ENCODE data around the gene CISD2.

The CISD2 gene

GRCh38 chr4:102843273-102843672, 25.5 kb upstream of the CISD2 start:
- Histone ChIP-seq H3K27me3 (ENCODE audit: control insufficient read depth in 3 of 3, insufficient read depth in 3 of 3, low read depth in 1 of 3, low read length in 3 of 3) (no peaks in the 10 kb centered on the region), H2BK15ac (ENCODE audit: low read length) (no peak overlapping the region), H3K23ac (ENCODE audit: low read depth, low read length, poor library complexity) (no peak overlapping the region), H2AFZ (ENCODE audit: low read length) (no peak overlapping the region), H3K4me1 (ENCODE audit: control insufficient read depth in 2 of 2, insufficient read depth in 1 of 2, low read depth in 1 of 2, low read length in 2 of 2) (peaks cover 0 to 2% of the 10 kb centered on the region in 2 donors), H4K91ac (ENCODE audit: low read depth, low read length, poor library complexity) (no peak overlapping the region), H3K4me2 (ENCODE audit: insufficient read depth, low read length, poor library complexity, severe bottlenecking) (no peak overlapping the region), H2BK12ac (ENCODE audit: low read length) (no peak overlapping the region), H2BK5ac (ENCODE audit: low read length) (no peak overlapping the region), H3K27ac (replicated peaks; ENCODE audit: low read length) (no peak overlapping the region), H2BK120ac (ENCODE audit: low read depth, low read length) (no peak overlapping the region), H3K9me3 (replicated peaks in 1 of 2; ENCODE audit: control insufficient read depth in 2 of 2, insufficient read depth in 1 of 2, low read depth in 1 of 2, low read length in 2 of 2) (no peaks in the 10 kb centered on the region), H2AK5ac (ENCODE audit: low read depth, low read length) (no peak overlapping the region), H3K18ac (ENCODE audit: low read length) (no peak overlapping the region), H3K4me3 (ENCODE audit: low read length in 2 of 2) (no peak overlapping the region), H3K79me1 (ENCODE audit: low read depth, low read length) (peaks cover 1% of the 10 kb centered on the region), H3K14ac (ENCODE audit: low read length) (no peak overlapping the region), H4K8ac (ENCODE audit: low read depth, low read length) (no peak overlapping the region), H3K4ac (ENCODE audit: low read length) (no peak overlapping the region), H3K9ac (ENCODE audit: low read depth, low read length, poor library complexity) (no peak overlapping the region), H3K36me3 (replicated peaks in 1 of 2; ENCODE audit: control insufficient read depth in 2 of 2, insufficient read depth in 2 of 2, low read length in 2 of 2) (peaks cover 0 to 12% of the 10 kb centered on the region in 2 donors)
- no peak for DNase-seq (ENCODE audit: low spot score)

GRCh38 chr4:102843938-102844337, 24.9 kb upstream of the CISD2 start:
- Histone ChIP-seq H2BK12ac (ENCODE audit: low read length) (no peak overlapping the region), H3K18ac (ENCODE audit: low read length) (no peak overlapping the region), H3K9ac (ENCODE audit: low read depth, low read length, poor library complexity) (no peak overlapping the region), H2AFZ (ENCODE audit: low read length) (no peak overlapping the region), H3K4ac (ENCODE audit: low read length) (no peak overlapping the region), H3K27me3 (ENCODE audit: control insufficient read depth in 3 of 3, insufficient read depth in 3 of 3, low read depth in 1 of 3, low read length in 3 of 3) (no peaks in the 10 kb centered on the region), H4K8ac (ENCODE audit: low read depth, low read length) (no peak overlapping the region), H3K27ac (replicated peaks; ENCODE audit: low read length) (no peak overlapping the region), H2BK15ac (ENCODE audit: low read length) (no peak overlapping the region), H3K4me3 (ENCODE audit: low read length in 2 of 2) (no peak overlapping the region), H3K4me2 (ENCODE audit: insufficient read depth, low read length, poor library complexity, severe bottlenecking) (no peak overlapping the region), H2BK5ac (ENCODE audit: low read length) (no peak overlapping the region), H3K23ac (ENCODE audit: low read depth, low read length, poor library complexity) (no peak overlapping the region), H2BK120ac (ENCODE audit: low read depth, low read length) (no peak overlapping the region), H3K4me1 (ENCODE audit: control insufficient read depth in 2 of 2, insufficient read depth in 1 of 2, low read depth in 1 of 2, low read length in 2 of 2) (peaks cover 0 to 2% of the 10 kb centered on the region in 2 donors), H3K79me1 (ENCODE audit: low read depth, low read length) (peaks cover 1% of the 10 kb centered on the region), H3K9me3 (replicated peaks in 1 of 2; ENCODE audit: control insufficient read depth in 2 of 2, insufficient read depth in 1 of 2, low read depth in 1 of 2, low read length in 2 of 2) (no peaks in the 10 kb centered on the region), H4K91ac (ENCODE audit: low read depth, low read length, poor library complexity) (no peak overlapping the region), H3K14ac (ENCODE audit: low read length) (no peak overlapping the region), H3K36me3 (replicated peaks in 1 of 2; ENCODE audit: control insufficient read depth in 2 of 2, insufficient read depth in 2 of 2, low read length in 2 of 2) (peaks cover 0 to 12% of the 10 kb centered on the region in 2 donors), H2AK5ac (ENCODE audit: low read depth, low read length) (no peak overlapping the region)
- no peak for DNase-seq (ENCODE audit: low spot score)
- WGBS, 2 donors (ENCODE audit: extremely low coverage in 2 of 2, insufficient read length in 2 of 2, insufficient replicate concordance in 1 of 2), result no CpG with 5 or more reads among the region's 1 CpG

- Histone ChIP-seq H3K4ac (ENCODE audit: low read length) (no peak overlapping the region), H4K91ac (ENCODE audit: low read depth, low read length, poor library complexity) (no peak overlapping the region), H3K4me1 (ENCODE audit: control insufficient read depth in 2 of 2, insufficient read depth in 1 of 2, low read depth in 1 of 2, low read length in 2 of 2) (peaks cover 0 to 2% of the 10 kb centered on the region in 2 donors), H3K27me3 (ENCODE audit: control insufficient read depth in 3 of 3, insufficient read depth in 3 of 3, low read depth in 1 of 3, low read length in 3 of 3) (no peaks in the 10 kb centered on the region), H2AFZ (ENCODE audit: low read length) (no peak overlapping the region), H2AK5ac (ENCODE audit: low read depth, low read length) (no peak overlapping the region), H3K4me3 (ENCODE audit: low read length in 2 of 2) (no peak overlapping the region), H3K9me3 (replicated peaks in 1 of 2; ENCODE audit: control insufficient read depth in 2 of 2, insufficient read depth in 1 of 2, low read depth in 1 of 2, low read length in 2 of 2) (no peaks in the 10 kb centered on the region), H2BK15ac (ENCODE audit: low read length) (no peak overlapping the region), H3K9ac (ENCODE audit: low read depth, low read length, poor library complexity) (no peak overlapping the region), H2BK12ac (ENCODE audit: low read length) (no peak overlapping the region), H3K4me2 (ENCODE audit: insufficient read depth, low read length, poor library complexity, severe bottlenecking) (no peak overlapping the region), H2BK120ac (ENCODE audit: low read depth, low read length) (no peak overlapping the region), H4K8ac (ENCODE audit: low read depth, low read length) (no peak overlapping the region), H3K18ac (ENCODE audit: low read length) (no peak overlapping the region), H3K79me1 (ENCODE audit: low read depth, low read length) (no peaks in the 10 kb centered on the region), H3K36me3 (replicated peaks in 1 of 2; ENCODE audit: control insufficient read depth in 2 of 2, insufficient read depth in 2 of 2, low read length in 2 of 2) (peaks cover 0 to 3% of the 10 kb centered on the region in 2 donors), H2BK5ac (ENCODE audit: low read length) (no peak overlapping the region), H3K27ac (replicated peaks; ENCODE audit: low read length) (no peak overlapping the region), H3K14ac (ENCODE audit: low read length) (no peak overlapping the region), H3K23ac (ENCODE audit: low read depth, low read length, poor library complexity) (no peak overlapping the region)
- DNase-seq (ENCODE audit: low spot score), result no peak
- no CpG with 5 or more reads among the region's 8 CpGs for WGBS, 2 donors (ENCODE audit: extremely low coverage in 2 of 2, insufficient read length in 2 of 2, insufficient replicate concordance in 1 of 2)
These were observed 21.1 kb upstream of the CISD2 start for GRCh38 chr4:102847687-102848086.

- H2BK5ac ChIP-seq (ENCODE audit: low read length), result no peak overlapping the region
- H2AK5ac ChIP-seq (ENCODE audit: low read depth, low read length), result no peak overlapping the region
- H3K4me3 ChIP-seq (ENCODE audit: low read length in 2 of 2), result no peak overlapping the region
- no peak overlapping the region for H2BK15ac ChIP-seq (ENCODE audit: low read length)
- H3K27me3 ChIP-seq (ENCODE audit: control insufficient read depth in 3 of 3, insufficient read depth in 3 of 3, low read depth in 1 of 3, low read length in 3 of 3), result no peaks in the 10 kb centered on the region
- H3K14ac ChIP-seq (ENCODE audit: low read length), result no peak overlapping the region
- no peak overlapping the region for H3K4me2 ChIP-seq (ENCODE audit: insufficient read depth, low read length, poor library complexity, severe bottlenecking)
- H3K23ac ChIP-seq (ENCODE audit: low read depth, low read length, poor library complexity), result no peak overlapping the region
- H3K4me1 ChIP-seq (ENCODE audit: control insufficient read depth in 2 of 2, insufficient read depth in 1 of 2, low read depth in 1 of 2, low read length in 2 of 2), result peaks cover 0 to 2% of the 10 kb centered on the region in 2 donors
- no peak overlapping the region for H4K8ac ChIP-seq (ENCODE audit: low read depth, low read length)
- H3K4ac ChIP-seq (ENCODE audit: low read length), result no peak overlapping the region
- H3K9me3 ChIP-seq (replicated peaks in 1 of 2; ENCODE audit: control insufficient read depth in 2 of 2, insufficient read depth in 1 of 2, low read depth in 1 of 2, low read length in 2 of 2), result no peaks in the 10 kb centered on the region
- H3K9ac ChIP-seq (ENCODE audit: low read depth, low read length, poor library complexity), result no peak overlapping the region
- no CpG with 5 or more reads among the region's 3 CpGs for WGBS, 2 donors (ENCODE audit: extremely low coverage in 2 of 2, insufficient read length in 2 of 2, insufficient replicate concordance in 1 of 2)
- H3K36me3 ChIP-seq (replicated peaks in 1 of 2; ENCODE audit: control insufficient read depth in 2 of 2, insufficient read depth in 2 of 2, low read length in 2 of 2), result no peaks in the 10 kb centered on the region
- H2BK120ac ChIP-seq (ENCODE audit: low read depth, low read length), result no peak overlapping the region
- H3K18ac ChIP-seq (ENCODE audit: low read length), result no peak overlapping the region
- no peak overlapping the region for H2BK12ac ChIP-seq (ENCODE audit: low read length)
- H2AFZ ChIP-seq (ENCODE audit: low read length), result no peak overlapping the region
- no peak overlapping the region for H3K27ac ChIP-seq (replicated peaks; ENCODE audit: low read length)
- H3K79me1 ChIP-seq (ENCODE audit: low read depth, low read length), result no peaks in the 10 kb centered on the region
- DNase-seq (ENCODE audit: low spot score), result no peak
- H4K91ac ChIP-seq (ENCODE audit: low read depth, low read length, poor library complexity), result no peak overlapping the region
These were observed 19.1 kb upstream of the CISD2 start for GRCh38 chr4:102849579-102850104.
